Measurements from ENCODE around the gene ARHGAP11A. TPM values are rescaled to one million over a fixed set of nuclear protein-coding genes. Genes with fewer than 3 reads are reported as not detected.

Gene ARHGAP11A
- polyA plus RNA-seq, 2 donors = 4.5 to 4.6 TPM

- Histone ChIP-seq H3K4me3 (ENCODE audit: low read depth in 1 of 2, low read length in 2 of 2) (no peak overlapping the region), H3K27me3 (ENCODE audit: control insufficient read depth in 1 of 2, insufficient read depth in 2 of 2, low read length in 2 of 2) (no peaks in the 10 kb centered on the region), H3K4me1 (ENCODE audit: control insufficient read depth in 2 of 2, insufficient read depth in 2 of 2, low read length in 1 of 2) (no peaks in the 10 kb centered on the region), H3K9me3 (ENCODE audit: control insufficient read depth in 2 of 2, insufficient read depth in 1 of 2, low read depth in 1 of 2, low read length in 1 of 2) (no peaks in the 10 kb centered on the region), H3K36me3 (ENCODE audit: control insufficient read depth in 2 of 2, insufficient read depth in 2 of 2, low read length in 1 of 2) (no peaks in the 10 kb centered on the region), H3K27ac (ENCODE audit: low read depth in 2 of 2, low read length in 1 of 2) (no peak overlapping the region)
- 90 to 91% methylated on average over 3 of the region's 3 CpGs for WGBS, 2 donors
These were observed 67.3 kb downstream of the ARHGAP11A start for GRCh38 chr15:32682569-32682968.

- Histone ChIP-seq H3K4me3 (ENCODE audit: low read depth in 1 of 2, low read length in 2 of 2) (no peak overlapping the region), H3K9me3 (ENCODE audit: control insufficient read depth in 2 of 2, insufficient read depth in 1 of 2, low read depth in 1 of 2, low read length in 1 of 2) (no peaks in the 10 kb centered on the region), H3K36me3 (ENCODE audit: control insufficient read depth in 2 of 2, insufficient read depth in 2 of 2, low read length in 1 of 2) (no peaks in the 10 kb centered on the region), H3K27ac (ENCODE audit: low read depth in 2 of 2, low read length in 1 of 2) (no peak overlapping the region), H3K27me3 (ENCODE audit: control insufficient read depth in 1 of 2, insufficient read depth in 2 of 2, low read length in 2 of 2) (no peaks in the 10 kb centered on the region), H3K4me1 (ENCODE audit: control insufficient read depth in 2 of 2, insufficient read depth in 2 of 2, low read length in 1 of 2) (no peaks in the 10 kb centered on the region)
- WGBS, 2 donors = 97% methylated on average over 2 of the region's 2 CpGs
These were observed 67.8 kb downstream of the ARHGAP11A start for GRCh38 chr15:32682977-32683630.

- Histone ChIP-seq H3K4me3 (ENCODE audit: low read depth in 1 of 2, low read length in 2 of 2) (no peak overlapping the region), H3K4me1 (ENCODE audit: control insufficient read depth in 2 of 2, insufficient read depth in 2 of 2, low read length in 1 of 2) (no peaks in the 10 kb centered on the region), H3K9me3 (ENCODE audit: control insufficient read depth in 2 of 2, insufficient read depth in 1 of 2, low read depth in 1 of 2, low read length in 1 of 2) (no peaks in the 10 kb centered on the region), H3K27ac (ENCODE audit: low read depth in 2 of 2, low read length in 1 of 2) (no peak overlapping the region), H3K27me3 (ENCODE audit: control insufficient read depth in 1 of 2, insufficient read depth in 2 of 2, low read length in 2 of 2) (no peaks in the 10 kb centered on the region), H3K36me3 (ENCODE audit: control insufficient read depth in 2 of 2, insufficient read depth in 2 of 2, low read length in 1 of 2) (no peaks in the 10 kb centered on the region)
- WGBS, 2 donors = 73 to 81% methylated on average over 8 of the region's 8 CpGs
These were observed 68.7 kb downstream of the ARHGAP11A start for GRCh38 chr15:32683906-32684584.

- Histone ChIP-seq H3K36me3 (ENCODE audit: control insufficient read depth in 2 of 2, insufficient read depth in 2 of 2, low read length in 1 of 2) (no peaks in the 10 kb centered on the region), H3K27ac (ENCODE audit: low read depth in 2 of 2, low read length in 1 of 2) (no peak overlapping the region), H3K4me3 (ENCODE audit: low read depth in 1 of 2, low read length in 2 of 2) (no peak overlapping the region), H3K27me3 (ENCODE audit: control insufficient read depth in 1 of 2, insufficient read depth in 2 of 2, low read length in 2 of 2) (no peaks in the 10 kb centered on the region), H3K4me1 (ENCODE audit: control insufficient read depth in 2 of 2, insufficient read depth in 2 of 2, low read length in 1 of 2) (no peaks in the 10 kb centered on the region), H3K9me3 (ENCODE audit: control insufficient read depth in 2 of 2, insufficient read depth in 1 of 2, low read depth in 1 of 2, low read length in 1 of 2) (no peaks in the 10 kb centered on the region)
- 54 to 78% methylated on average over 1 of the region's 1 CpG for WGBS, 2 donors
These were observed 70.3 kb downstream of the ARHGAP11A start for GRCh38 chr15:32685576-32685975.

GRCh38 chr15:32687556-32687955, 72.3 kb downstream of the ARHGAP11A start:
- Histone ChIP-seq H3K27me3 (ENCODE audit: control insufficient read depth in 1 of 2, insufficient read depth in 2 of 2, low read length in 2 of 2) (no peaks in the 10 kb centered on the region), H3K27ac (ENCODE audit: low read depth in 2 of 2, low read length in 1 of 2) (no peak overlapping the region), H3K4me1 (ENCODE audit: control insufficient read depth in 2 of 2, insufficient read depth in 2 of 2, low read length in 1 of 2) (no peaks in the 10 kb centered on the region), H3K36me3 (ENCODE audit: control insufficient read depth in 2 of 2, insufficient read depth in 2 of 2, low read length in 1 of 2) (no peaks in the 10 kb centered on the region), H3K9me3 (ENCODE audit: control insufficient read depth in 2 of 2, insufficient read depth in 1 of 2, low read depth in 1 of 2, low read length in 1 of 2) (no peaks in the 10 kb centered on the region), H3K4me3 (ENCODE audit: low read depth in 1 of 2, low read length in 2 of 2) (no peak overlapping the region)
- WGBS, 2 donors = 75 to 79% methylated on average over 5 of the region's 5 CpGs

GRCh38 chr15:32688151-32688639, 72.9 kb downstream of the ARHGAP11A start:
- H3K9me3 ChIP-seq (ENCODE audit: control insufficient read depth in 2 of 2, insufficient read depth in 1 of 2, low read depth in 1 of 2, low read length in 1 of 2) = no peaks in the 10 kb centered on the region
- no peak overlapping the region for H3K4me3 ChIP-seq (ENCODE audit: low read depth in 1 of 2, low read length in 2 of 2)
- H3K27ac ChIP-seq (ENCODE audit: low read depth in 2 of 2, low read length in 1 of 2) = no peak overlapping the region
- no peaks in the 10 kb centered on the region for H3K36me3 ChIP-seq (ENCODE audit: control insufficient read depth in 2 of 2, insufficient read depth in 2 of 2, low read length in 1 of 2)
- WGBS, 2 donors = 40 to 41% methylated on average over 2 of the region's 2 CpGs
- no peaks in the 10 kb centered on the region for H3K4me1 ChIP-seq (ENCODE audit: control insufficient read depth in 2 of 2, insufficient read depth in 2 of 2, low read length in 1 of 2)
- no peaks in the 10 kb centered on the region for H3K27me3 ChIP-seq (ENCODE audit: control insufficient read depth in 1 of 2, insufficient read depth in 2 of 2, low read length in 2 of 2)

Other genes starting within 250 kb of the ARHGAP11A start
- under 1 TPM; 0.08 to 0.47 TPM for gene GOLGA8K, start 212.2 kb upstream of the ARHGAP11A start, polyA plus RNA-seq
- under 1 TPM; 0.18 to 0.41 TPM for gene GOLGA8O, start 159.9 kb upstream of the ARHGAP11A start, polyA plus RNA-seq
- 1 to 10 TPM; 3.0 to 5.9 TPM for gene GOLGA8N, start 22.0 kb upstream of the ARHGAP11A start, polyA plus RNA-seq
- under 1 TPM; 0.35 to 0.37 TPM for gene SCG5, start 26.2 kb downstream of the ARHGAP11A start, polyA plus RNA-seq
- 1 to 10 TPM; 1.3 to 6.9 TPM for gene GREM1, start 102.5 kb downstream of the ARHGAP11A start, polyA plus RNA-seq

All from esophagus (tissue), 2 donors.